Esophagus (tissue), 2 donors: ENCODE measurements around the gene ITPA. TPM values are rescaled to one million over a fixed set of nuclear protein-coding genes. Genes with fewer than 3 reads are reported as not detected.
"Not testable (repeated sequence)": the region's sequence is repeated elsewhere in the genome, so short reads cannot be mapped to it uniquely, and the experiment has no call there.

ENCODE experiments used
- H3K27ac ChIP-seq, 2 donors: one replicate each; pipeline ENCODE4 v1.5.1; 2013; ENCODE audit warnings: low read depth in 2 of 2, mild to moderate bottlenecking in 2 of 2, inconsistent platforms in 1 of 2, low read length in 1 of 2, moderate library complexity in 1 of 2
- H3K27me3 ChIP-seq, 2 donors: one replicate each; pipeline ENCODE4 v1.6.1; 2013; ENCODE audit warnings: low read length in 2 of 2, control low read depth in 1 of 2, mild to moderate bottlenecking in 1 of 2; ENCODE audit not compliant: insufficient read depth in 2 of 2, control insufficient read depth in 1 of 2
- H3K36me3 ChIP-seq, 2 donors: one replicate each; pipeline ENCODE4 v1.6.1; 2013; ENCODE audit warnings: low read length in 1 of 2; ENCODE audit not compliant: control insufficient read depth in 2 of 2, insufficient read depth in 2 of 2
- H3K4me1 ChIP-seq, 2 donors: one replicate each; pipeline ENCODE4 v1.6.1; 2013; ENCODE audit warnings: low read length in 1 of 2; ENCODE audit not compliant: control insufficient read depth in 2 of 2, insufficient read depth in 2 of 2
- H3K4me3 ChIP-seq, 2 donors: one replicate each; pipeline ENCODE4 v1.5.1; 2013; ENCODE audit warnings: low read length in 2 of 2, mild to moderate bottlenecking in 2 of 2, low read depth in 1 of 2, moderate library complexity in 1 of 2
- H3K9me3 ChIP-seq, 2 donors: one replicate each; pipeline ENCODE4 v1.6.1; 2013; ENCODE audit warnings: mild to moderate bottlenecking in 2 of 2, low read depth in 1 of 2, low read length in 1 of 2, moderate library complexity in 1 of 2; ENCODE audit not compliant: control insufficient read depth in 2 of 2, insufficient read depth in 1 of 2
- WGBS, 2 donors: extraction: QIAGEN DNeasy Blood & Tissue Kit; methylation state at CpG; one replicate each; pipeline ENCODE4 v1.1.7; 2013; 5-methylcytosine and 5-hydroxymethylcytosine counted together
- polyA plus RNA-seq, 2 donors: library from polyadenylated mRNA; stranded (reverse); fragments of 200-250 nt; gene quantifications; one replicate each; pipeline ENCODE4 v1.2.3, GENCODE V29; 2013
- donor health status: healthy with polysubstance abuse.
- donor health status: Bipolar disorder and iron deficiency.

Gene ITPA
- polyA plus RNA-seq, 2 donors, result 55.8 to 73.5 TPM

DNA sequence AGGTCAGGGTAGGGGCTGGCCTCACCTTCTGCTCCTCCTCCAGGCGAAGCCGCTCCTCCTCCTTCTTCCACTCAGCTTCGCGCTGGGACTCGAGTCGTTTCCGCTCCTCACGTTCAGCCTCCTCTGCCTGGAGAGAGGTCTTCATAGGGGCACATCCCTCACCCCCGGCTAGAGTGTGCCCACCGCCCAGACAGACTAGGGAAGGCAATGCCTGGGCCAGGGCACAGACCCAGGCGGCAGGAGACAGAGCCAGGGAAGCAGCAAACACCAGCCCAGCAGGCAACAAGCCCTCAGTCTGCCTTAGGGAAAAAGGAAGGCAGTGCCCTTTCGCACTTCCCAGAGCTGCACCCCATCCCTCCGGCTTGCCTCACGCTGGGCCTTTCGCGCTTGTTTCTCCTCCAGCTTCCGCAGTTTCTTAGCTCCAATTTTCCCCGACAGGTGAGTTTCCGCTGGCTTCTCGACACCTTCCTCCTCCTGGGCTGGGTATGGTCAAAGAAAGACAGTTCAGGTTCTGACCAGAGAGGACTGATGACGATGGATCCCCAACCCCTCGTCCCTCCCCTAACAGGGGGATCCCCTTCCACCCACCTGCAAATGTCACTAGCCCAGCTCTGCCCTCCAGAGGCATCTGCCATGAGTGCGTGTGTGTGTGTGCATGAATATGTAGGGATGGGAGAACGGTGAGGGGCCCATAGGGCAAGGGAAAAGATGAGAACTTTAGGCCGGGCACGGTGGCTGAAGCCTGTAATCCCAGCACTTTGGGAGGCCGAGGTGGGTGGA, 9.1 kb upstream of the ITPA start:
- H3K36me3 ChIP-seq, result peaks cover 15 to 27% of the 10 kb centered on the region in 2 donors
- 93% methylated on average over 27 of the region's 27 CpGs for WGBS, 2 donors

GRCh38 chr20:3202965-3203314, 6.4 kb upstream of the ITPA start:
- Histone ChIP-seq H3K36me3 (peaks cover 12 to 17% of the 10 kb centered on the region in 2 donors), H3K4me3 (peak overlapping the region; percentile 88 to 89), H3K4me1 (peaks cover 6 to 9% of the 10 kb centered on the region in 2 donors), H3K27ac (peak overlapping the region; percentile 91 to 98), H3K9me3 (no peaks in the 10 kb centered on the region), H3K27me3 (no peaks in the 10 kb centered on the region)
- 42 to 46% methylated on average over 9 of the region's 9 CpGs for WGBS, 2 donors

More for the DNA sequence above, 9.1 kb upstream of the ITPA start:
- Histone ChIP-seq H3K4me1 (peaks cover 6 to 9% of the 10 kb centered on the region in 2 donors), H3K9me3 (no peaks in the 10 kb centered on the region), H3K4me3 (no peak overlapping the region), H3K27ac (no peak overlapping the region), H3K27me3 (no peaks in the 10 kb centered on the region)

DNA sequence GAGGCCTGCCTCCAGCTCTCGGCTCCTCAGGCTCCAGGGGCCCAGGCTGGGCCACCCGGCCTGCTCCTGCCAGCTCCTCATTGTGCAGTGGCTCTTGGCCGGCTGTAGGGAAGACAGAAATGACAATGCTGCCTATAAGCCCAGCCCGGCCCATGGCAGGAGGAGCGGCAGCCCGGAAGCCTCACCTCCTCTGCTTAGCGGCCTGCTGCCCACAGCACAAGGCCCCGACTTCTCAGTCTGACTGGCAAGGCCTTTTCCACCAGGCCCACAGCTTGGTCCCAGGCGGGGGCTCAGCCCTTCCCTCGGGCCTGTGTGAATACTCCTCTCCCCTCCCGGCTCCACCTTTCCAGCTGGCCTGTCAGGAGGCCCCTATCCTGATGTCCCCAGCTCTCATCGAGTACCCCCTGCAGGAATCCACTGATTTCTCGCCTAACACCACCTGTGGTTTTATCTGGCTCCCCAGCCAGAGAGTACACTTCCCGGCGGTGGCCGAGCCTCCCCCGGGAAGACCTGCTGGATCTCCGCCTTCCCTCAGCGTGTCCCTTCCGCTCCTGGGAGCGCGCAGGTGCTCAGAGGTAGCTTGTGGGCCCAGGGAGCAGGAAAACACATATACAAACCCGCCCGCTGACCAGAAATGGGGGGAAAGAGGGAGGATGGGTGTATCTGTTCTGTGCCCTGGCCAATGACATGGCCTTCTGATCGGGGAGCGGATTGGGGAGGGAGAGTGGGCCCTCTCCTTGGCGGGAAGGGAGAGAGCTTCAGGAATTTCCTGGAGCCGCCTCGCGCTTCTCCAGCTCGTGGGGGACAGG, 5.8 kb upstream of the ITPA start:
- Histone ChIP-seq H3K27ac (peak overlapping the region; percentile 91 to 98), H3K4me3 (peak overlapping the region; percentile 88 to 89), H3K27me3 (no peaks in the 10 kb centered on the region), H3K4me1 (peaks cover 6 to 9% of the 10 kb centered on the region in 2 donors), H3K9me3 (no peaks in the 10 kb centered on the region), H3K36me3 (peaks cover 12 to 17% of the 10 kb centered on the region in 2 donors)
- 7 to 11% methylated on average over 31 of the region's 31 CpGs for WGBS, 2 donors

DNA sequence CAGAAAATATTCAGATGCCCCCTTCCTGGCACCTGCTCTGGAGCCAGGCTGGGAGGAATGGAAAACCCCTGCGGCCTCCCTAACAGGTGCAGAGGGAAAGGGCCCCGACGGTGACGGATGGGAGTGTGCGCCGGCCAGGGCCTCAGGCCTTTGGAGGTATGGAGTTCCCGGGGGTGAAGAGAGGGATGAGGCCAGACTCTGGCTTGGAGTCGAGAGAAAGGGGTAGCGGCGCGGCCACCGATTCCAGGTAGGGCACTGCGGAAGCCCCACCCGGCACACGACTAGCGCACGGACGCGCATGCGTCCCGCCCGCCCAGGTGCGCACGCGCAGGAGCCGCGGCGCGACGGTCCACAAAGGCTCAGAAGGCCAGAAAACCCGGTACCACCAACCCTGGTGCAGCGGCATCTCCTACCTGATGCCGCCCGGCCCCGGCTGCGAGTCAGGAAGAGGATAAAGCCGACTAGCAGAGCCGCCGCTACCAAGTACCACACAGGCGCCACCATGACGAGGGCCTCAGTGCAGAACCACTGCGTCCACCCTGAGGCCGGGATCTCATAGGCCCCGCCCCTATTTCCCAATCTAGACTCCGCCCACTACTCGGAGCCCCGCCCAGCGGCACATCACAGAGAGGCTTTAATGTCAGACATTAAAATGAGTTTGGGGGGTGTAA, 5.0 kb upstream of the ITPA start, which contains the start of gene DDRGK1:
Gene DDRGK1, minus strand, starts transcription at position 559 of the 671 bp plus-strand sequence. Its CDS starts 55 bp downstream, at position 504.
- H3K4me1 ChIP-seq, result peaks cover 6 to 9% of the 10 kb centered on the region in 2 donors
- peak within 1 kb of the TSS; percentile 88 to 89 for H3K4me3 ChIP-seq
- peaks cover 11 to 15% of the 10 kb centered on the region in 2 donors for H3K36me3 ChIP-seq
- 0% methylated on average over 48 of the region's 48 CpGs for WGBS, 2 donors
- no peaks in the 10 kb centered on the region for H3K9me3 ChIP-seq
- H3K27ac ChIP-seq, result peak within 1 kb of the TSS; percentile 91 to 98
- no peaks in the 10 kb centered on the region for H3K27me3 ChIP-seq

DNA sequence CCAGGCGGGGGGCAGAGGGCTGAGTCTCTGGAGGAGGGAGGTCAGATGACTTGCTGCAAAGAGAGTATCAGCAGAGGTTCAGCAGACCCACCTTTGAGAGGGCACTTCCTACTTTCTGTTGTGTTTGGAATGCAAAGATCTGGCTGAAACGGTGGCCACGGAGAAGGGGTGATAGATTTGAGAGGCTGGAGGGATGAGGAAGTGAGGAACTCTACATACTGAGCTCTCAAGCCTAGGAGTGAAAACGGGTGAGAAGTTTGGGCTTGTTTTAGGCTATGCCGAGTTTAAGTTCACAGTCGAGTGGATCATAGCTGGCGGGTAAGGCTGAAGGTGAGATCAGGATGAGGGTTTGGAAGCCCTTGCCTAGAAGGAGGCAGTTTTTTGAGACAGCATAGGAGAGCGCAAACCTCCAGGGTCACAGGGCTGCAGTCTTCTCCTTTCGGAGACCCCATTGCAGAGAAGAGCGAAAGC, 477 bp upstream of the ITPA start:
- peaks cover 0 to 6% of the 10 kb centered on the region in 2 donors for H3K36me3 ChIP-seq
- no peaks in the 10 kb centered on the region for H3K27me3 ChIP-seq
- H3K4me3 ChIP-seq, result peak overlapping the region; percentile 84 to 89
- H3K4me1 ChIP-seq, result peaks cover 0 to 4% of the 10 kb centered on the region in 2 donors
- 2 to 3% methylated on average over 8 to 10 of the region's 10 CpGs for WGBS, 2 donors
- H3K9me3 ChIP-seq, result no peaks in the 10 kb centered on the region
- peak overlapping the region; percentile 82 to 83 for H3K27ac ChIP-seq

DNA sequence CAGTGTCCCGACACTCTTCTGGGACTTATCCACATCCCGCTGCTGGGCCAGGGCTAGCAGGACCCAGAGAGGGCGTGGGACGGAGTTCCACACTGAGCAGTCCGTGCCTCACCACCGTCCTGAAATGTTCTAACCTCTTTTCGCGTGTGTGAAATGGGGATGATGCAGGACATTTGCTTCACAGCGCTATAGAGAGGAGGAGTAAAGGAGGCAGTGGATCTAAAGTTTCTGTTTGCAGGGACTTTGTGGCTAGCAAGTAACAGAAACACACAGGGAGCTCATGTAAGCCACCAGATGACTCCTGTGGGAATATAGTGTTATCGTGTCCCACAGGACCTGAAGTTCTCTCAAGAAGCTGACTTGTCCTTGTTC, 634 bp downstream of the ITPA start:
- Histone ChIP-seq H3K27ac (peak overlapping the region; percentile 82 to 83), H3K36me3 (peaks cover 0 to 7% of the 10 kb centered on the region in 2 donors), H3K4me3 (peak overlapping the region; percentile 84 to 89), H3K4me1 (peaks cover 0 to 4% of the 10 kb centered on the region in 2 donors), H3K9me3 (no peaks in the 10 kb centered on the region), H3K27me3 (no peaks in the 10 kb centered on the region)
- 1 to 4% methylated on average over 10 of the region's 10 CpGs for WGBS, 2 donors

- Histone ChIP-seq H3K4me1 (peaks cover 0 to 4% of the 10 kb centered on the region in 2 donors), H3K27me3 (no peaks in the 10 kb centered on the region), H3K4me3 (peak overlapping the region; percentile 16 to 84), H3K9me3 (no peaks in the 10 kb centered on the region), H3K36me3 (peaks cover 0 to 10% of the 10 kb centered on the region in 2 donors), H3K27ac (no peak overlapping the region)
- WGBS, 2 donors, result 57 to 74% methylated on average over 2 of the region's 2 CpGs
These were observed 1.0 kb downstream of the ITPA start for GRCh38 chr20:3210346-3210745.

DNA sequence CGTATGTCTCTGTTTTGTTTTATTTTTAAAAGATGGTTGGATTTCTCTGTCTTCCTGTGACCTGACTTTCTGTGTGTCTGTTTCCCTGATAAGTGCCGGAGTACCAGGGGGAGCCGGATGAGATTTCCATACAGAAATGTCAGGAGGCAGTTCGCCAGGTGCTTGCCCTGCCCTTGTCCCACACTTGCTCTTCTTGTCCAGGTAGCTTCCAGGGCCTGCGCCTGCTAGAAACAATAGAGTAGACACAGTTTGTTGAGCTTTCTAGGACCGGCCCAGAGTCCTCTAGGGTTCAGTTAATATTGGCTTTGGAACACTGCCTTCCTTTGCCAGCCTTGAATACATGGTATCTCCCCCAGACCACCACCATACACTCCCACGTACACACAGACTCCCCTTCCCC, 3.9 kb downstream of the ITPA start:
- H3K27me3 ChIP-seq, result no peaks in the 10 kb centered on the region
- no peaks in the 10 kb centered on the region for H3K9me3 ChIP-seq
- peaks cover 0 to 14% of the 10 kb centered on the region in 2 donors for H3K36me3 ChIP-seq
- 93 to 97% methylated on average over 7 of the region's 7 CpGs for WGBS, 2 donors
- no peak overlapping the region for H3K4me3 ChIP-seq
- peaks cover 0 to 5% of the 10 kb centered on the region in 2 donors for H3K4me1 ChIP-seq
- no peak overlapping the region for H3K27ac ChIP-seq

- peaks cover 0 to 14% of the 10 kb centered on the region in 2 donors for H3K36me3 ChIP-seq
- H3K27ac ChIP-seq, H3K9me3 ChIP-seq, H3K4me1 ChIP-seq, H3K4me3 ChIP-seq, H3K27me3 ChIP-seq: not testable (repeated sequence)
- WGBS, 2 donors, result 86 to 90% methylated on average over 7 of the region's 7 CpGs
These were observed 6.1 kb downstream of the ITPA start for GRCh38 chr20:3215359-3215917.
